Testis (tissue), 3 donors: ENCODE results near the gene TRIM49D1. TPM values are rescaled to one million over a fixed set of nuclear protein-coding genes. Genes with fewer than 3 reads are reported as not detected.

ENCODE experiments used
- polyA plus RNA-seq: library from polyadenylated mRNA; stranded (reverse); fragments of 350-450 nt; fragmentation: Illumina TruSeq; extraction: RNeasy Lipid Tissue Mini Kit (QIAGEN cat#74804); gene quantifications from one replicate; pipeline ENCODE4 v1.2.3, GENCODE V29; 2014; ENCODE audit warnings: low read depth, low replicate concordance; ENCODE audit not compliant: insufficient read depth
- small RNA-seq, 2 donors: library from RNA; depleted of rRNA; stranded (forward); fragments of <200 nt; gene quantifications; one replicate each; pipeline ENCODE3, GENCODE V24; 2016
- total RNA-seq, 2 donors: library from RNA; depleted of rRNA; stranded (reverse); fragments of >200 nt; gene quantifications; one replicate each; pipeline ENCODE4 v1.2.3, GENCODE V29; 2016

TRIM49D1 gene
- total and polyA plus RNA-seq, 3 donors from 2014 or later, result 0.20 TPM; not detected in 2

Small RNAs within 50 kb of the gene (small RNA-seq; reads per million reads assigned to genes)
- 0 reads per million in 2 donors for gene AP004607.1

Other genes starting within 250 kb of the TRIM49D1 start
- gene TRIM77, start 211.9 kb downstream of the TRIM49D1 start, total RNA-seq, result under 1 TPM in 1 of 2 donors, not detected in 1; 0.19 TPM
- not detected for gene TRIM77, start 211.9 kb downstream of the TRIM49D1 start, polyA plus RNA-seq
- gene TRIM49, start 113.7 kb downstream of the TRIM49D1 start, total RNA-seq, result under 1 TPM; 0.43 to 0.71 TPM
- gene TRIM49, start 113.7 kb downstream of the TRIM49D1 start, polyA plus RNA-seq, result 0.53 TPM
- gene TRIM64B, start 43.8 kb downstream of the TRIM49D1 start, total RNA-seq, result under 1 TPM in 1 of 2 donors, not detected in 1; 0.12 TPM
- not detected for gene TRIM64B, start 43.8 kb downstream of the TRIM49D1 start, polyA plus RNA-seq
- under 1 TPM in 1 of 2 donors, not detected in 1; 0.43 TPM for gene TRIM49D2, start 1.8 kb upstream of the TRIM49D1 start, total RNA-seq
- gene TRIM49D2, start 1.8 kb upstream of the TRIM49D1 start, polyA plus RNA-seq, result not detected
- gene TRIM64, start 43.8 kb upstream of the TRIM49D1 start, total RNA-seq, result not detected
- not detected for gene TRIM64, start 43.8 kb upstream of the TRIM49D1 start, polyA plus RNA-seq
- under 1 TPM in 1 of 2 donors, not detected in 1; 0.37 TPM for gene TRIM49C, start 108.9 kb upstream of the TRIM49D1 start, total RNA-seq
- gene TRIM49C, start 108.9 kb upstream of the TRIM49D1 start, polyA plus RNA-seq, result 0.18 TPM
- gene UBTFL1, start 163.7 kb upstream of the TRIM49D1 start, total RNA-seq, result under 1 TPM in 1 of 2 donors, not detected in 1; 0.55 TPM
- gene UBTFL1, start 163.7 kb upstream of the TRIM49D1 start, polyA plus RNA-seq, result not detected
- gene NAALAD2, start 212.4 kb upstream of the TRIM49D1 start, total RNA-seq, result 10 to 100 TPM; 89.3 to 92.4 TPM
- gene NAALAD2, start 212.4 kb upstream of the TRIM49D1 start, polyA plus RNA-seq, result 23.8 TPM